Activated CD8-positive, alpha-beta memory T cell treated with anti-CD3 and anti-CD28 coated beads for 36 hours (primary cell): ENCODE results near the gene GGA1. TPM values are rescaled to one million over a fixed set of nuclear protein-coding genes. Genes with fewer than 3 reads are reported as not detected.

Source experiments
- CTCF ChIA-PET: fragments of 350-600 bp; sonication (Branson Sonifier 250); formaldehyde crosslinking; loops from one replicate; lab custom pipeline; 2021; ENCODE audit warnings: antibody characterized with exemption; lab: Charles Lee
- POLR2A ChIA-PET: fragments of 350-600 bp; sonication (Branson Sonifier 250); formaldehyde crosslinking; loops from one replicate; lab custom pipeline; 2021; ENCODE audit warnings: antibody characterized with exemption; lab: Charles Lee
- total RNA-seq, 2 experiments: library from RNA; stranded (reverse); gene quantifications; one replicate each; pipeline ENCODE4 v1.2.3, GENCODE V29; 2021

Gene GGA1
- total RNA-seq, 2 experiments from 2014 or later = 75.5 to 80.3 TPM

DNA sequence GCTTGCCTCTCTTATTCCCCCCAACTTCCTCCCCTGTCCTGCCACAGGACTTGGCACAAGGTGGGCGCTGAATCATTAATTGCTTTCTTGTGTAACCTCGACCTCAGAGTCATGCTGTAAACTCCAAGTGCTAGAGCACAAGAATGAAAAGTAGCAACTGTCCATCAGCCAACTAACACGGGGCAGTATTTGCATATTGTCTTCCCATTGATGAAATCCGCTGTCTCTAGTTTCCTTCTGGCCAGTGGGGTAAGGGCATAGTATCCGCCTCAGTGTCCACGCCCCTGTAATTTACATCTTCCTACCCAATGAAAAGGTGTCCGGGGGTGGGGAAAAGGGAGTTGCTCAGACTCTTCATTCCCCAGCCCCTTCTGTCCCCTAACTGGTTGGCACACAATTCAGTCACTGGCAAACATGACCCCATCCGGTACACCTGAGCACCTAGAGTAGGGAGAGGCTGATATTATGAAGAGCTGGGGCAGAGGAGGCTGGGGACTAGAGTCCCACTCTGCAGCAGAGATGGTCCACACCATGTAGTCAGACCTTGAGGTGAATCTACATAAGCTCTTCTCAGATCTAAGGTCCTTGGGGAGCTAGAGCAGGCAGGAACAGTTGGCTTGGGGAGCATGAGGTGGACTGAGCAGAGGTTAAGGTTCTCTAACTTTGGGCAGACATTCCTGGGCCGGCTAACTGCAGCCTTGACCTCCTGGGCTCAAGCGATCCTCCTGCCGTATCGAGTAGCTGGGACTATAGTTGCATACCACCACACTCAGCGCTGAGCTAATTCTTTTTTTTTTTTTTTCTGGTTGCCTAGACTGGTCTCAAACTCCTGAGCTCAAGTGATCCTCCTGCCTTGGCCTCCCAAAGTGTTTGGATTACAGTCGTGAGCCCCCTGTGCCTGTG is 6.8 kb upstream of the GGA1 start:
- ChIA-PET CTCF (interaction anchor here (1.6 kb wide), 1 partner anchor 9 kb away, joined by 6 read pairs; no protein-coding TSS in a partner anchor), POLR2A (interaction anchor here (0.6 to 0.8 kb wide), 2 partner anchors 9 to 181 kb away, joined by 4 to 5 read pairs; no protein-coding TSS in a partner anchor)

GRCh38 chr22:37602546-37603277 is 5.9 kb upstream of the GGA1 start:
- CTCF ChIA-PET = interaction anchor here (1.6 kb wide), 1 partner anchor 10 kb away, joined by 6 read pairs; no protein-coding TSS in a partner anchor
- POLR2A ChIA-PET = interaction anchor here (0.8 kb wide), 1 partner anchor 10 kb away, joined by 5 read pairs; no protein-coding TSS in a partner anchor

DNA sequence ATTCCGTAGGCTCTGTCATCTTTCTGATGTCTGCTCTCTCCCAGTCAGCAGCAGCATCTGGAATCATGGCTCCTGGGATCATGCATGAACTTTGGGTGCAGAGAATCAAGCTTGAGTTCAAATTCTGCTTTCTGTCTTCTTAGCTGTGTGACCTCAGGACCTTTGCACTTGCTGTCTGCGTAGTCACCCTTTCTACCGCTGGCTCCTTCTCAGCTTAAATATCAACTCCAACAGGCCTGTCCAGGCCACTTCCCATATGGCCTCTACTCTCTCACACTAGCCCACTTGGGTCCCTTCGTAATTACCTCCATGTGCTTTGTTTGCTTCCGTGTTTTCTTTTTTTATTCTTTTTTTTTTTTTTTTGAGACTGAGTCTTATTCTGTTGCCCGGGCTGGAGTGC is 4.6 kb upstream of the GGA1 start:
- POLR2A ChIA-PET = no interaction called here
- CTCF ChIA-PET = interaction anchor here (1.0 kb wide), 2 partner anchors 12 to 71 kb away, joined by 3 to 5 read pairs; partner anchors contain the start of gene LGALS1

DNA sequence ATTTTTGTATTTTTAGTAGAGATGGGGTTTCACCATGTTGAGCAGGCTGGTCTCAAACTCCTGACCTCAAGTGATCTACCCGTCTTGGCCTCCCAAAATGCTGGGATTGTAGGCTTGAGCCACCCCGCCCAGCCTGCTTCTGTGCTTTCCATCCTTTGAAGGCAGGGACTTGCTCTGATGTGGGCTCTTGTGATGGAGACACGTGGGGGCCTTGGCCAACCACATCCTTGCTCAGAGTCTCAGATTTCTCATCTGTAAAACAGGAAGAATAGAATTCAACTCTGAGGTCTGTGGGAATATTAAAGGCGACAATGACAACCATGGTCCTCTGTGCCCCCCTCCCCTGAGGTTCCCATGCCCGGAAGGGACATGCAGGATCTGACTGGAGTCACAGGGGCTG is 3.8 kb upstream of the GGA1 start:
- CTCF ChIA-PET = interaction anchor here (0.6 to 1.5 kb wide), 3 partner anchors 12 to 38 kb away, joined by 3 to 7 read pairs (median 5); no protein-coding TSS in a partner anchor
- POLR2A ChIA-PET = interaction anchor here (0.9 kb wide), 1 partner anchor 70 kb away, joined by 8 read pairs; no protein-coding TSS in a partner anchor

DNA sequence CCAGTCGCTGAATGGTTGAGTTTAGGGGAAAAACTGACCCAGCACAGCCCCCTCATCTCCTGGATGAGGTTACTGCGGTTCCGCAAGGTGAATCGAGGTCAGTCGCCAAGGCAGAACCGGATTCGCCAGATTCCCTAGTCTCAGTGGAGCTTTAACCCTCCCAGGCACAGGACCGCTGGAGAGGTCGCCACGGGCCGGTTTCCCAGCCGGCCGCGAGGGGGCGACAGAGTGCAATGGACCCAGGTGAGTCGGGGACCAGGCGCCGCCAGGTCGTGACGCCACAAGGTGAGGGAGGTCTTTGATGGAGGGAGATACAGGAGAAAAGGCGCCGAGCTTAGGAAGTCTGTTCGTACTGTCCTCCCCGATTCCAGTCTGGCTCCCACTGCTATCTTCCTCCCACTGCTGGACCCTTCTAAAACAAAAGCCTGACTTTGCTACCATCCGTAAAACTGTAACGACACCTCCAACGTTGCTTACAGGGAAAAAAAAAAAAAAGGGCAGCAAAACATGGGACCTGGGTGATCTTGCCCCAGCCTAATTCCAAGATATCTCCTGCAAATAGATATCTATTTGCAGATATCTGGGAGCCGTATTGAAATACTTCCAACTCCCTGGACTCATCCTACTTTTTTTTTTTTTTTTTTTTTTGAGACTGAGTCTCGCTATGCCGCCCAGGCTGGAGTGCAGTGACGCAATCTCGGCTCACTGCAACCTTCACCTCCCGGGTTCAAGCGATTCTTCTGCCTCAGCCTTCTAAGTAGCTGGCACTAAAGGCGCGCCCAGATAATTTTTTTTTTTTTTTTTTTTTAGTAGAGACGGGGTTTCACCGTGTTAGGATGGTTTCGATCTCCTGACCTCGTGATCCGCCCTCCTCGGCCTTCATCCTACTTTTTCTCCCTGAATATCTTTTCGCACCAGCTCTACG is 1.4 kb upstream of the GGA1 start:
- POLR2A ChIA-PET = interaction anchor here (0.7 to 3.5 kb wide), 7 partner anchors 26 to 461 kb away, joined by 3 to 26 read pairs (median 5); partner anchors contain the start of genes LGALS1, NOL12 and PDXP
- CTCF ChIA-PET = interaction anchor here (0.6 to 4.9 kb wide), 37 partner anchors 10 to 519 kb away, joined by 3 to 61 read pairs (median 5); partner anchors contain the start of genes LGALS1, NOL12 and SH3BP1

- POLR2A ChIA-PET = interaction anchor here (0.8 to 3.5 kb wide), 7 partner anchors 25 to 123 kb away, joined by 3 to 26 read pairs (median 4); partner anchors contain the start of genes LGALS1, NOL12 and PDXP
- CTCF ChIA-PET = interaction anchor here (0.6 to 4.9 kb wide), 23 partner anchors 10 to 398 kb away, joined by 3 to 61 read pairs (median 5); partner anchors contain the start of genes LGALS1 and SH3BP1
These were observed 628 bp upstream of the GGA1 start for GRCh38 chr22:37607935-37608476.

DNA sequence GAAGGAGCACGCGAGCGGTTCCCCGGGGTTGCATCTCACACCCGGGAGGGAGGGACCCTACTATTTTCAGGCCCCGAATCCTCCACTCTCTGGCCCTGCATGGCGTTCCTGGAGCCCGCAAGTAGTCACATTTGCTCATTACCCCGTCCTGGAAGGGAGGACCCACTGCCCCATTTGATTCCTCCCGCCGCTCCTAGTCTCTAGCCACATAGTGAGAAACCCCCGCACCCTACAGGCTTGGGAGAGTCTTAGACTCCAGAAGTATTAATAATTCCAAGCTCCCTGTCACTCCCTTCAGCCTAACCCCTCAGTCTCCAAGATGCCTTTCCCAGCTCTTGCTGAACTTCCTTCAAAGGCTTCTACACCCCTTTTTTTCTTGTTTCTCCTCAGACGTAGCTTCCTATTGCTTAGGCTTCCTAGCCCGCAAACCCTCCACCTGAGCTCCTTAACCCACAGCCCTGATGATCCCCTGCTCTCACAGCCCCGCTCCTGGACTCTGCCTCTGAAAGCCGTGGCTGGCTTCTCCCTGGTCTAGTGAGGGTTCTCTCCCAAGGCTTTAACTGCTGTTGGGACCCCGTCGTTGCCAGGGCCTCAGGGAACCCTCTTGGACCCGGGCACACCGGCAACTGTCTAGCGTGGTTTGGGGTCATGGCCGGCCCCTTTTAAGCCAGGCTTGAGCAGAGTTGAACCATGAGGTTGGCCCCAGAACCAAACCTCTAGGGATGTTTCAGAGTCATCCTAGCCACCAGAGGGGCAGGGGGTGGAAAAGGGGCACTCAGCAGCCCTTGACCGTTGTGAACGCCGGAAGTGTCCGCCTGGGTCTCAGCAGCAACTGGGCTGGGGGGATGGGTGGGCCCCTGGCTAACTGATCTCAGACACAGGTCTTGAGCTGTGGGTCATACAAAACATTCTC is 862 bp downstream of the GGA1 start:
- CTCF ChIA-PET = interaction anchor here (1.1 to 4.9 kb wide), 9 partner anchors 8 to 66 kb away, joined by 3 to 61 read pairs (median 6); partner anchors contain the start of genes LGALS1 and SH3BP1
- POLR2A ChIA-PET = interaction anchor here (0.6 to 3.5 kb wide), 6 partner anchors 24 to 378 kb away, joined by 3 to 26 read pairs (median 6); partner anchors contain the start of genes LGALS1 and NOL12

GRCh38 chr22:37610153-37610475 is 1.5 kb downstream of the GGA1 start:
- ChIA-PET POLR2A (interaction anchor here (0.6 to 3.5 kb wide), 4 partner anchors 23 to 378 kb away, joined by 3 to 26 read pairs (median 10); partner anchors contain the start of gene LGALS1), CTCF (interaction anchor here (0.7 to 4.9 kb wide), 7 partner anchors 14 to 847 kb away, joined by 3 to 61 read pairs (median 4); partner anchors contain the start of genes LGALS1 and SH3BP1)

DNA sequence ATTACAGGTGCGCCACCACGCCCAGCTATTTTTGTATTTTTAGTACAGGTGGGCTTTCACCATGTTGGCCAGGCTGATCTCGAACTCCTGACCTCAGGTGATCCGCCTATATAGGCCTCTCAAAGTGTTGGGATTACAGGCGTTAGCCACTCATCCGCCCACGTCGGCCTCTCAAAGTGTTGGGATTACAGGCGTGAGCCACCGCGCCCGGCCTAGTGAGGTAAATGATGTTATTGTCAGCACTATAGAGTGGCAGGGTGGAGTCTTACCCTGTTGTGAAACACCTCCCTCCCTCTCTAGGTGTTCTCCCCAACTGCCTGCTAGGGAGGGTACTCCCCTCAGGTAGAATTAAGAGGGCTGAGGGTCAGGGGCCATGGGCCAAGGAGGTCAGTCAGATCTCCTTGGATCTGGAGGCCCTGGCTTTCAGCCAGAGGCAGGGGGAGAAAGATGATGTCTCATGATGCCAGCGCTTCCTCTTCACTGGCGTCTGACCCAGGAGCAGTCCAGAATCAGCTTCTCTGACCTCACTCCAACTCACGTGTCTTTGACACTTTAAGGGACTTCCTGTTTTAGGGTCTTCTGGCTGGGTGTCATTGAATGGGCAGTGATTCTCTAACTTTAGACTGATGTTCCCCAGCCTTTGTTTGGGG is 2.0 kb downstream of the GGA1 start:
- CTCF ChIA-PET = interaction anchor here (0.7 to 4.9 kb wide), 5 partner anchors 13 to 848 kb away, joined by 3 to 61 read pairs (median 4); partner anchors contain the start of gene SH3BP1
- POLR2A ChIA-PET = interaction anchor here (0.7 to 3.5 kb wide), 2 partner anchors 23 to 101 kb away, joined by 3 to 26 read pairs; no protein-coding TSS in a partner anchor

GRCh38 chr22:37611207-37611606 is 2.6 kb downstream of the GGA1 start:
- CTCF ChIA-PET = interaction anchor here (1.6 kb wide), 1 partner anchor 13 kb away, joined by 3 read pairs; no protein-coding TSS in a partner anchor
- POLR2A ChIA-PET = no interaction called here

- ChIA-PET POLR2A (no interaction called here), CTCF (interaction anchor here (0.7 to 1.5 kb wide), 4 partner anchors 18 to 59 kb away, joined by 3 to 4 read pairs (median 3); partner anchors contain the start of genes LGALS1 and SH3BP1)
These were observed 7.8 kb downstream of the GGA1 start for GRCh38 chr22:37616201-37617083.

GRCh38 chr22:37617431-37617830 is 8.8 kb downstream of the GGA1 start:
- ChIA-PET POLR2A (interaction anchor here (0.6 kb wide), 1 partner anchor 128 kb away, joined by 8 read pairs; no protein-coding TSS in a partner anchor), CTCF (interaction anchor here (0.7 to 1.9 kb wide), 3 partner anchors 9 to 58 kb away, joined by 3 to 9 read pairs (median 6); partner anchors contain the start of genes GGA1 and LGALS1)

- ChIA-PET CTCF (interaction anchor here (0.9 to 1.9 kb wide), 3 partner anchors 9 to 25 kb away, joined by 4 to 9 read pairs (median 6); partner anchors contain the start of gene GGA1), POLR2A (no interaction called here)
These were observed 9.5 kb downstream of the GGA1 start for GRCh38 chr22:37618072-37618656.

DNA sequence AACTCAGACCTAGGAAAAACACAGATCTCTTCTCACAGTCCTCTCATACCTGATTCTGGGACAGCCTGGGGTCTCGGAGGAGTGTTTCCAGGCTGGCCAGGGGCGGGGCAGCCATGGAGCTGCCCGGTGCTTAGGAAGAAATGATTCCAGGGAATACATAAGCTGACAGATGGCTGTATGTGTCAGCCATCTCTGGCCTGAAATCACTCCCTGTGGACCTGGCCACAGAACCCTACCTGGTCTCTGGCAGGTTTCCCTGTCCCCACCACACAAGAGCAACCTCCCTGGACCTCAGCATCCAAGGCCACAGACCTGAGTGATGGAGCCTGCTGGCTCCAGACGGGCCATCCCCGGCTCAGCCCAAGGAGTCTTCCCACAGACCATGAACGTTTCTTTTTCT is 10.0 kb downstream of the GGA1 start:
- CTCF ChIA-PET = interaction anchor here (0.9 to 9.1 kb wide), 3 partner anchors 9 to 64 kb away, joined by 4 to 71 read pairs (median 9); partner anchors contain the start of gene NOL12
- POLR2A ChIA-PET = no interaction called here
